ENCODE measurements around the gene DDX39B. TPM values are rescaled to one million over a fixed set of nuclear protein-coding genes. Genes with fewer than 3 reads are reported as not detected.
"Not testable (repeated sequence)": the region's sequence is repeated elsewhere in the genome, so short reads cannot be mapped to it uniquely, and the experiment has no call there.

The DDX39B gene
- polyA plus RNA-seq, 3 donors = 315 to 359 (median 351) TPM

DNA sequence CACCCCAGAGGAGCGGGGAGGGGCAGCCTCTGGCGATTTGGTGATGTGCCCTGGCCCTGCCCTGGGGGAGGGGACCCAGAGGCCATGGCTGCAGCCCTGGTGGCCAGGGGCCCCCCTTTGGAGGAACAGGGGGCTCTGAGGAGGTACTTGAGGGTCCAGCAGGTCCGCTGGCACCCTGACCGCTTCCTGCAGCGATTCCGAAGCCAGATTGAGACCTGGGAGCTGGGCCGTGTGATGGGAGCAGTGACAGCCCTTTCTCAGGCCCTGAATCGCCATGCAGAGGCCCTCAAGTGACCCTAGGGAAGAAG is 16.5 kb upstream of the DDX39B start:
- WGBS, 3 donors = 76 to 90% (median 77%) methylated on average over 8 of the region's 8 CpGs
- H3K27ac ChIP-seq (ENCODE audit: low read depth, low read length) = no peak overlapping the region

DNA sequence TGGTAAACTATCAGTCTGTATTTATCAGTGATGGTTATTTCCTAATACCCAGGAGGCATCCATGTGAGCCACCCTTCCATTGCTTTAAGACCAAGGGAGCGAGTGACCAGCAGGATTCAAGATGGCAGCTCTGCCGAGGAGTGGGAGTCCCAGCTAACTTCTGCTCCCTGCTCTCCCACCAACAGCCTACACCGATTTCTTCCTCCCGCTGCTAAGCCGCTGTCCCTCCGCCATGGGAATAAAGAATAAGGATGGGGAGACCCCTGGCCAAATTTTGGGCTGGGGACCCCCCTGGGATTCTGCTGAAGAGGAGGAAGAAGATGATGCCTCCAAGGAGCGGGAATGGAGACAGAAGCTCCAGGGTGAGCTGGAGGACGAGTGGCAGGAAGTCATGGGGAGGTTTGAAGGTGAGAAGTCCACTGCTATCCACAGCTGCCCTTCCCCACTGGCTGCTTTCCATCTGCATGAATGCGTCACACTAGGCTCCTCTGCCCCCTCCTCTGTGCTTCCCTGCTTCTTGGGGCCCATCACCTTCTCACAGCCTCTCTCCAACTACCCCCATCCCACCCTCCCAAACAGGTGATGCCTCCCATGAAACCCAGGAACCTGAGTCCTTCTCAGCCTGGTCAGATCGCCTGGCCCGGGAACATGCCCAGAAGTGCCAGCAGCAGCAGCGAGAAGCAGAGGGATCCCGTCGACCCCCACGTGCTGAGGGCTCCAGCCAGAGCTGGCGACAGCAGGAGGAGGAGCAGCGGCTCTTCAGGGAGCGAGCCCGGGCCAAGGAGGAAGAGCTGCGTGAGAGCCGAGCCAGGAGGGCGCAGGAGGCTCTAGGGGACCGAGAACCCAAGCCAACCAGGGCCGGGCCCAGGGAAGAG is 15.9 kb upstream of the DDX39B start:
- WGBS, 3 donors = 54 to 81% (median 60%) methylated on average over 24 of the region's 24 CpGs
- H3K27ac ChIP-seq (ENCODE audit: low read depth, low read length) = no peak overlapping the region

DNA sequence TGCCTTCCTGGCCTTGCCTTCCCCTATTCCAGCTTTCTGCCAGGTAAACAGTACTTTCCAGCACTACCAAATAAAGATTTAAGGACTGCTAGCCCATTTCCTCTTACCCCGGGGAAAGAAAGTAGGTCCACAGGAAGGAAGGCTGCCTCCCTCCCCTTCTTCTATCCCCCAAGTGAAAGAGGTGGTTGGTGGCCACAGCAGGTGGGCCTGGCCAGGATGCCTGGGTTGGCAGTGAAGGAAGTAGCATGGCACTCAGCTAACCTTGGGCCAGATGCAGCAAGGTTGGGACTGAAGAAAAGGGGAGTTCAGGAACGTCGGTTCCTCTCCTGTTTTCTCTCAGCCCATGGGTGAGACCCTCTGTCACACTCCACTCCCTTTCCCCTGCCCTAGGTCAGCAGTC is 14.5 kb upstream of the DDX39B start:
- 56 to 71% (median 57%) methylated on average over 3 of the region's 3 CpGs for WGBS, 3 donors
- H3K27ac ChIP-seq (ENCODE audit: low read depth, low read length) = no peak overlapping the region

DNA sequence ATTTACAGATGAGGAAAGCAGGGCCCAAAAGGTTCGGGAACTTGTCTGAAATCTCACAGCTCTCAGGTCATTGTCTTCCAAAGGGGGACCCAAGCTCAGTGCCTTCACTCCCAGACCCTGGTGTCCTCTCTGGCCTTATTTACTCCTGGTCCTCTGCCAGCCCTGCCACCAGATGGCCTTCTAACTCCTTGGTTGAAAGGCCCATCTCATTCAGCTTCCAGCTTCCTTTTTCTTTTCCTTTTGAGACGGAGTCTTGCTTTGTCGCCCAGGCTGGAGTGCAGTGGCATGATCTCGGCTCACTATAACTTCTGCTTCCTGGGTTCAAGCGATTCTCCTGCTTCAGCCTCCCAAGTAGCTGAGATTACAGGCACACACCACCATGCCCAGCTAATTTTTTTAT is 9.6 kb upstream of the DDX39B start:
- 31 to 46% (median 33%) methylated on average over 5 of the region's 5 CpGs for WGBS, 3 donors
- H3K27ac ChIP-seq (ENCODE audit: low read depth, low read length) = not testable (repeated sequence)

DNA sequence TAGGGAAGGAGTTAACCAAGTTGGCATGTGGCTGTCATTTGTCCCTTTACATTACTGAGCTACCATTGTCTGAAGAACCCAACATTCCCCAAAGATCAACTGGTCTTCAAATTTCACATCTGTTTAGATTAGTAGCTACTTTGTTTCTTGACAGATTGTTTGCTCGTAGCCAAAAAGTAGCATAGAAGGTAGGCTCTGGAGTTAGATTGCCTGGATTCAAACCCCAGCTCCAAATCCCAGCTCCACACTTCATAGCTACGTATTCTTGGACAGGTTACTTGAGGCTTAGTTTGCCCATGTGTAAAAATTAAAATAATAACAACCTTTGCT is 6.7 kb upstream of the DDX39B start:
- H3K27ac ChIP-seq (ENCODE audit: low read depth, low read length) = no peak overlapping the region
- 91 to 96% (median 92%) methylated on average over 2 of the region's 2 CpGs for WGBS, 3 donors

DNA sequence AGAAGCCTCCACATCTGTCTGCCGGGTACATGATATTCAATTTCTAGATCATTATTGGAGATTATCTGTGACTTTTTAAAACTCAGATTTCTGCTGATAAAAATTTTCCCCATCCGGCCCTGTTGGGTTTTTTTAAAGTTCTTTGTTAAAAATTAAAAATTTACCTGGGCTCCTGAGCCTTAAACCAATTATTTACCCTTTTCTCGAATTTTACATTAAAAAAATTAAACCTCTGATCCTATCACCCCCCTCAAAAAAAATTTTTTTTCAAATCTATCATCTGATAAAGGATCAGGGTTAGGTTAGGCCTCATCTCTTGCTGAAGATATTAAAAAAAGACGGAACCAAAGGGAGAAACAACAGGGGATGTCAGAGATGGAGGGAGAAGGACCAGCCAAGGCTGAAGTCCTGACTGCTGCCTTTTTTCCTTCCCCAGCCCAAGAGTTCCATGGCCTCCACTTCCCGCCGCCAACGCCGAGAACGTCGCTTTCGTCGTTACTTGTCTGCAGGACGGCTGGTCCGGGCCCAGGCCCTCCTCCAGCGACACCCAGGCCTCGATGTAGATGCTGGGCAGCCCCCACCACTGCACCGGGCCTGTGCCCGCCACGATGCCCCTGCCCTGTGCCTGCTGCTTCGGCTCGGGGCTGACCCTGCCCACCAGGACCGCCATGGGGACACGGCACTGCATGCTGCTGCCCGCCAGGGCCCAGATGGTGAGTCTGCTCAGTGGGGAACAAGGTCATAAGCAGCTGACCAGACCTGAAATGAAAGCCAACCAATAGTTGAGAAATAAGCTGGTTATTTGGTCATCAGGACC is 6.1 kb upstream of the DDX39B start:
- 73 to 77% (median 74%) methylated on average over 24 of the region's 24 CpGs for WGBS, 3 donors
- no peak overlapping the region for H3K27ac ChIP-seq (ENCODE audit: low read depth, low read length)

DNA sequence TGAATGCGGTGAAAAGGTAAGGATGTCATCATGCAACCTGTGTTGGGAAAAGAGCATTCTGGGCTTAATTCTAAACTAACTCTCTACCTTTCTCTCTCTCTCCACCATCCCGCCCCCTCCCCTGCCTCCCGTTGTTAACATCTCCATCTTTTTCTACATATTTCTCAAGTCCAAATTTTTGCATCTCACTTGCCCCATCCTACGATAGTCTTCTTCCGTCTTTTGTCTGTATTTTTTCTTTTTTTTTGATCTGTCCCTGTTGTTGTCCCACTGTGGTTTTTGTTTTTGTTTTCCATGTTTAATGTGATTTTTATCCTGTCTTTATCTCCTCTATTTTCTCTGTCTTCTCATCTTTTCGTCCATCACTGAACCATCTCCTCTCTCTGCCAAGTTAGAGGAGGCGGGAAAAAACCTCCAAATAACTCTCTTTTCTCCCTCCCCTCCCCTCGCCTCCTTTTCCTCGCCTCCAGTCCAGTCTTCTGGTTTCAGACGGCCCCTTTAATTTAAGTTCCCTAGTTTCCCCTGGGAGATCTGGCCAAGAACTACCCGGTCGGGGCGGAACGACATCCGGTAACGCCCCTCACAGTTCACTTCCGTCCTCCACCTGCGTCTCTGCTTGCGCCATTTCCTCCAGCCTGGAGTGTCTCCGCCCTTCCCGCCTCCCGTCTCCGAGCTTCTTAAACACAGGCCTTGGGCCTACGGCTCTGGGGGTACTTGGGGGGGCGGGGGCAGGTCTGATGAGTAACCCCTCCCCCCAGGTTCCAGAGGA is 5.3 kb upstream of the DDX39B start, which contains the start of gene NFKBIL1:
NFKBIL1 (plus strand) TSS at position 651 of the 769 bp plus-strand sequence; CDS start at position 738, 87 bp downstream.
- no peak within 1 kb of the TSS for H3K27ac ChIP-seq (ENCODE audit: low read depth, low read length)
- WGBS, 3 donors = 0% methylated on average over 25 of the region's 25 CpGs

DNA sequence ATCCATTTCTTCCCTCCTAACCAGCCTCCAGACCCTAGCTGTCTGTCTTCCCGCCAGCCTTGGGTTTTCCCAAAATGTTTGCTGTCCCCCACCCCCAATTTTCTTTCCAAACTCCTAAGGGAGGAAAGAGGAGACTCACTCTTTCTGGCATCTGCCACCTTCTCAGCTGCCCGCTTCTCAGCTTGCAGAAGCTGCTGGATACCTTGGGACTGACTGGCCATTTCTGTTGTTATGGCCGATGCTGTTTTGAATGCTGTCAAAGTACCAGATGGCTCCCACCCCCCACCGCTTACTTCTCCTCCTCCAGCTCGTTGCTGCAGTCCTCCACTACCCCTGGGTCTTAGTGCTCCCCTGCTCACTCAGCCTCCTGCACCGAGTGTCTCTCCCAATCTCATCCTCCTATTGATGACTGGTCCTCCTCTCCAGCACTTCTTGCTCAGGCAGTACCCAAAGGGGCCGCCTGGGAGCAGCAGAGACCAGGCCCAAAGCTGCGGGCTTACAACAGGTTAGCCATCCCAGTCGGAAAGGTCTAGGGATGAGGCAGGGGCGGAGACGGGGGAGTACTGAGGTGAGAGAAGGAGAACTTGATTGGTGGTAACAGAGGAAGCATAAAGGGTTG is 4.6 kb upstream of the DDX39B start, which contains the start of gene ATP6V1G2:
ATP6V1G2 (minus strand) TSS at position 270 of the 619 bp plus-strand sequence; CDS start at position 221, 49 bp downstream.
- H3K27ac ChIP-seq (ENCODE audit: low read depth, low read length) = no peak within 1 kb of the TSS
- 7 to 12% (median 9%) methylated on average over 11 of the region's 11 CpGs for WGBS, 3 donors

DNA sequence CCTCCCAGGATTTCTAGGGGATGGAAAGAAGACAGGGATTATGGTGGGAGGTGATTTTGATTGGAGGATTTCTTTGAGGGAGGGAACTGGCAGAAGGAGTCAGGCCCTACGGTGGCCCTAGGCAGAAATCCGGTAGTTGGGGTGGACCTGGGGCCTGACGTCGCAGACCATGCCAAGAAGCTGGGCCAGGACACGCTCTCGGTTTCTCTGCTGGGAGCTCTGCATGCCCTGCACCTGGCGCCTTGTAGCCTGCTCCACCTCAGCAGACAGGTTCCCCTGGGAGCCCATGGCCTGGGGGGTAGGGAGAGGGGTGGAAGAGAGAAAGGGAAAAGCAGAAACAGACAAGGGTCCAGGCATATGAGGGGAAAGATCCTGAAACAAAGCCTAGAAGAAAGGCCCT is 3.5 kb upstream of the DDX39B start:
- WGBS, 3 donors = 72 to 89% (median 85%) methylated on average over 7 of the region's 7 CpGs
- H3K27ac ChIP-seq (ENCODE audit: low read depth, low read length) = no peak overlapping the region

DNA sequence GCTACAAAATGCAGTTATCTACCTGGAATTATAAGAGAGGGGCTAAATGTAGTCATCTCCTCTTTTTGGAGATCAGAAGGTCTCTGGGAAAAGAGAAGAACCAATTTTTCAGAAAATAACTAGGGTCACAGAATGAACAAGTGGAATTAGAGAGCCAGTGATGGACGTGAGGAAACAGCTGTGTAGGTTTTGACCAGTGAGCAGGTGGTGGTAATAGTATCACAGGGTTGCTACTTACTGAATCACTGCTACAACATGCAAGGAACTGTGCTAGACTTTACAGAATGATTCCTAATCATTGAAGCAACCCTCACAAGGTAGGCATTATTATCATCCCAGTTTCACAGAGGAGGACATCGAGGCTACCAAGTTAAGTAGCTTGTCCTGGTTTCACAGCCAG is 2.9 kb upstream of the DDX39B start:
- H3K27ac ChIP-seq (ENCODE audit: low read depth, low read length) = no peak overlapping the region
- 76 to 88% (median 80%) methylated on average over 2 of the region's 2 CpGs for WGBS, 3 donors

DNA sequence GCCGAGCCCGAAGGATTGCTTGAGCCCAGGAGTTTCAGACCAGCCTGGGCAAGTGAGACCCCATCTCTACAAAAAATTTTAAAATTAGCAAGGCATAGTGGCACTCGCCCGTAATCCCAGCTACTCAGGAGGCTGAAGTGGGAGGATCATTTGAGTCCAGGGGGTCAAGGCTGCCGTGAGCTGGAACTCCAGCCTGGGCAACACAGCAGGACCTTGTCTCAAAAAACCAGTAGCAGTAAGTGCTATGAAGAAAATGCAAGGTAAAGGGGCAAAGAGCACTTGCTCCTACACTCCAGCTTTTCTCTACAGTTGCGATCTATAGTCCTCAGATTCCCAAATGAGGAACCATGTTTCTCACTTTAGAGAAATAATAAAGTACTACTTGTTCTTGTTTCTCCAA is 1.8 kb upstream of the DDX39B start:
- WGBS, 3 donors = 93 to 97% (median 94%) methylated on average over 6 of the region's 6 CpGs
- H3K27ac ChIP-seq (ENCODE audit: low read depth, low read length) = no peak overlapping the region

DNA sequence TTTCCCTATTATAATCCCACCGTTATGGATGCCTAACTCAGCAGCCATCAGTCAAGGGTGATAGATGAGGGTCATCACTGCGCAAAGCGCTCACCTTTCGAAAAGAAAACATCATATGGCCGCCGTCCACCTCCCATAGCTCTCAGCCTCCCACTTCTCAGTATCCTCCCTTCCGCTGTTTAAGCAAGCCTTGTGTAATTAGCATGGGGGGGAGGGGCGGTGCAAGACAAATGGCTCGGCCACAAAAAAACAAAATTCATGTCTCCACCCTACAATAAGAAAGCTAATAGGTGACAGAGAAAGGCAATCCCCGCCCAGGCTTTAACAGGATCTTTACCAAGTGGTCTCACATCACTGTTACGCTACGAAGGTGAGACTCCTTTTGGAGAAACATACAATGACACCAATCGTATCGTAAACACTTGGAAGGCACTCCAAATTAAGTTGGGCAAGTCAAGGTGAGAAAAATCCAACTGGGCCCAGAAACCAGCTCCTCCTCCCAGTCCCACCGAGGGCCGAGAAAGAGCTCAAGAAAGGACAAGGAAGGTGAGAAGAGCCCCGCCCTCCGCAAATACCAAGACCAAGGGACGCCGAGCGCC is 645 bp downstream of the DDX39B start:
- 0 to 1% (median 0%) methylated on average over 21 of the region's 21 CpGs for WGBS, 3 donors
- peak overlapping the region; percentile 65 for H3K27ac ChIP-seq (ENCODE audit: low read depth, low read length)

DNA sequence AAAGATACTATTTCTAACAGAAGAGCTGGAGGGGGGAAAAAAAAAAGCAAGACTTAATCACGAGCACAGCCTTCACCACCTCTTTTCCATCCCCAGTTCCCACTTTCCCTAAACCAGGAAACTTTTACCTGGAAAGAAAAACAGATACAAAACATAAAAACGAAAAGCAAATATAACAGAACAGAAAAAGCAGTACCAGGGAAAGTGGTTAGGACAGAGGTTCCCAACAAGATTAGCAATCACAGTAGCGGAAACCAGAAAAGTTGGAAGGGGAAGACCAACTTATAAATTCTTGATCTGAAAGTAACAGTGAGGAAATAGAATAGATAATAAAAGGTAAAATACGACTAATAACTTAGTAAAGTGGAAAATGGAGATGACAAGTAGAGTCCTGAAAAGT is 1.2 kb downstream of the DDX39B start:
- 8 to 23% (median 18%) methylated on average over 4 of the region's 4 CpGs for WGBS, 3 donors
- no peak overlapping the region for H3K27ac ChIP-seq (ENCODE audit: low read depth, low read length)

DNA sequence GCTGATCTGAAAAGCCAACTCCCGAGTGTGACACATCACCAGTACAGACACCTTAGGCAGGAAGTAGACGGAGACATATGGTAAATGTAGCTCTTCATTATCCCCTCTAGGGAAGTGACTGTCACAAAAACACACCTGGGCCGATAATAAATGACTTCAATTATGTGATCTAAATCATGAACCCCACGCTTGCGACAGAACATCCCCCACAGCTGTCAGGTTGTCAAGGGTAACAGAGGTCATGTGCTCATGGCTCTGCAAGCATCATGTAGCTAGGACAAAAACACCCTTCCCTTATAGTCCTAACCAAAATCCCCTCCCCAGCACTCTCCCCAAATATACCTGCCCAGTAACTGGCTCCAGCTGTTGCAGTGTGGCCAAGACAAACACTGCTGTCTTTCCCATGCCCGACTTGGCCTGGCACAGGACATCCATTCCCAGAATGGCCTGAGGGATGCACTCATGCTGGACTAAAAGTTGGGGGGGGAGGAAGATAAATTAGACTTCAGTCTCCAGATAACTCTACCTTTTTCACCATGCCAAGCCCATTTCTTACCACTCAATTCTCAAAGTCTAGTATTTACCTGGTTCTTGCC is 2.9 kb downstream of the DDX39B start:
- no peak overlapping the region for H3K27ac ChIP-seq (ENCODE audit: low read depth, low read length)
- 35 to 67% (median 53%) methylated on average over 6 of the region's 6 CpGs for WGBS, 3 donors

DNA sequence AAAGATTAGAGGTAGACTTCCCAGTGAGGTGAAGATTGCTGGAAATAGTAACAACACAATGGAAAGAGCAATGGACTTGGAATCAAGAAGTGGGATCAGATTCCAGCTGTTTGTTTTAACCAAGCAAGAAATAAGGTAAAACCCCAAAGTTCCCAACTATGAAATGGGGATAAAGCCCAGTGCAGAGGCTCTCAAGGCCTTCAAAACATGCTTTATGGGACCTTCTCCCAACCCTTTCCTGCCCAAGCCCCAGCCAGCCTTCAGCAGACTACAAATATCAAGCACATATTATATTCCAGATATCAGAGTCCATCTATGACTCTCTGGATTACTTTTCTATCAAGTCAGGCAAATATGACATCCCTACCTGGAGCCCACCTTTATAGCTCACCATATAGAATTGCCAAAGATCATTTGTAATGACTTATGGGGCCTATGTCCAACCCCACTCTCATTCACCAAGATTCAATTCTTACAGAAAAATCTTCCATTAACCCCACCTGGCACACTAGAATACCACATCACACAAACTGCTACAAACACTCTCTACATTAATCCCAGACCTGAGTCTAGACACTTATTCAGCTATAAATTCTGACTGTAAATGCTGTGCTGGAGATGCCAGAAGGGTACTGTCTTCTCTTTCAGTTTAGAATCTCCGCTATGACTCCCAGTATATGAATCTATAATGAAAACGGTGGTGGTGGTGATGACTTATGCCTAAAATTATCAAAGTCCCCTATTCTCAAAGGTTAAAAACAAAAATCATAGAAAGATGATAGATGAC is 6.1 kb downstream of the DDX39B start:
- 29 to 36% (median 36%) methylated on average over 2 of the region's 2 CpGs for WGBS, 3 donors
- H3K27ac ChIP-seq (ENCODE audit: low read depth, low read length) = no peak overlapping the region

DNA sequence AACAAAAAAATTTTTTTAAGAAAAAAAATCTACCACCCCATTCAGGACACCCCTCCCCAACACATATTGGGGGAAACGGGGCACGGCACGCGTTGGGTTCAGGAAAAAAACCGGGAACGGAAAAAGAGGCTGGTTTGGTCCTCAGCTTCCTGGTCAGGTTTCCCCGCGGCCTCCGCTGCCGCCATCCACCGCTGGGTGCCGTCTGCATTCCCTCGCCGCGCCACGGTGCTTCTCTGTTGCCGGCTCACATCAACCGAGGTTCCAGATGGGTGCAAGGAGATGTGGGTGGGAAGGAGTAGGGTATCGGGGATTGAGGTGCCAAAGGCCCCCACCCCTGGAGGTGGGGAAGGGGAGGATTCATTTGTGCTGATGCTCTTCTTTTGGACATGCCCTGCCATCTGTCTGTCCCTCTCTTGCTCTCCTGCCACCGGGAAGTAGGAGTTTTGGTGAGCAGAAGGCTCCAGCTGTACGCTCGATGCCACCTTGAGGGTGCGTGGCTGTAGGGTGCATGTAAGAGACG is 7.2 kb downstream of the DDX39B start:
- 88 to 89% (median 88%) methylated on average over 24 of the region's 24 CpGs for WGBS, 3 donors

DNA sequence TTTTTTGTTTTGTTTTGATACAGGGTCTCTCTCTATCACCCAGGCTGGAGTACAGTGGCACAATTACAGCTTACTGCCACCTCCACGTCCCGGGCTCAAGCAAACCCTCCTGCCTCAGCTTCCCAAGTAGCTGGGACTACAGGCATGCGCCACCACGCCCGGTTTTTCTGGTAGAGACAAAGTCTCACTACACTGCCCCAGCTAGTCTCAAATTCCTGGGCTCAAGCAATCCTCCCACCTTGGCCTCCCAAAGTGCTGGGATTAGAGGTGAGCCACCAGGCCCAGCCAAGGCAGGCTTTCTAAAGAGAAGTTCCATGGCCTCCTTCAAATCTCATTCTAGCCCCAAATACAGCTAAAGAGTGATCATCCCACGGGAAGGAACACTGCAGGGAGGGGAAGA is 7.8 kb downstream of the DDX39B start:
- no peak overlapping the region for H3K27ac ChIP-seq (ENCODE audit: low read depth, low read length)
- WGBS, 3 donors = 90 to 94% (median 91%) methylated on average over 6 of the region's 6 CpGs

More for the DNA sequence above, 7.2 kb downstream of the DDX39B start:
- no peak overlapping the region for H3K27ac ChIP-seq (ENCODE audit: low read depth, low read length)
